HG02798 (cell line): Measurements from ENCODE around the gene PDE5A.
A peak's percentile ranks its signal among the peaks of the same experiment; 100 is the strongest.

Source experiments
- ATAC-seq: cut with Tn5 transposase; IDR thresholded peaks from one replicate; pipeline ENCODE4 v1.9.1; 2021; ENCODE audit warnings: mild to moderate bottlenecking; ENCODE audit not compliant: unreplicated experiment, poor library complexity

The PDE5A gene

GRCh38 chr4:119628281-119629141 lies at the start of gene PDE5A:
Gene PDE5A (minus strand): TSS chr4:119628804. CDS start chr4:119628671, 133 bp downstream.
- ATAC-seq = peak; percentile 90

GRCh38 chr4:119676101-119676500 lies 47.5 kb upstream of the PDE5A start:
- ATAC-seq = no peak

GRCh38 chr4:119675391-119675790 lies 46.8 kb upstream of the PDE5A start:
- no peak for ATAC-seq

- ATAC-seq = no peak
Observed at GRCh38 chr4:119672938-119673337, 44.3 kb upstream of the PDE5A start.

- no peak for ATAC-seq
Observed at GRCh38 chr4:119672086-119672485, 43.5 kb upstream of the PDE5A start.

GRCh38 chr4:119671205-119671604 lies 42.6 kb upstream of the PDE5A start:
- ATAC-seq = no peak

- ATAC-seq = no peak
Observed at GRCh38 chr4:119667802-119668201, 39.2 kb upstream of the PDE5A start.

- no peak for ATAC-seq
Observed at GRCh38 chr4:119666653-119667091, 38.1 kb upstream of the PDE5A start.

GRCh38 chr4:119665752-119666151 lies 37.1 kb upstream of the PDE5A start:
- no peak for ATAC-seq

- ATAC-seq = peak; percentile 28
Observed at GRCh38 chr4:119664168-119664907, 35.7 kb upstream of the PDE5A start.

- peak; percentile 61 for ATAC-seq
Observed at GRCh38 chr4:119663160-119663788, 34.7 kb upstream of the PDE5A start.

- ATAC-seq = peak; percentile 21
Observed at GRCh38 chr4:119662612-119663011, 34.0 kb upstream of the PDE5A start.

- no peak for ATAC-seq
Observed at GRCh38 chr4:119661231-119661630, 32.6 kb upstream of the PDE5A start.

GRCh38 chr4:119659576-119659975 lies 31.0 kb upstream of the PDE5A start:
- no peak for ATAC-seq

GRCh38 chr4:119657111-119657611 lies 28.6 kb upstream of the PDE5A start:
- no peak for ATAC-seq

GRCh38 chr4:119656342-119656741 lies 27.7 kb upstream of the PDE5A start:
- no peak for ATAC-seq

GRCh38 chr4:119655111-119655837 lies 26.7 kb upstream of the PDE5A start:
- ATAC-seq = no peak

GRCh38 chr4:119653990-119654389 lies 25.4 kb upstream of the PDE5A start:
- ATAC-seq = peak; percentile 49

- ATAC-seq = no peak
Observed at GRCh38 chr4:119652998-119653397, 24.4 kb upstream of the PDE5A start.

GRCh38 chr4:119648398-119648797 lies 19.8 kb upstream of the PDE5A start:
- no peak for ATAC-seq
